Upper lobe of left lung (tissue), 4 donors: ENCODE measurements around the gene GSAP.

ENCODE experiments used
- POLR2A ChIP-seq, 4 donors: fragments of 450-650 bp; IDR thresholded peaks; one replicate each; pipeline ENCODE4 v1.5.1; 2016 to 2017; ENCODE audit warnings: antibody characterized with exemption in 4 of 4, mild to moderate bottlenecking in 2 of 4
- TF ChIP-seq, protein P1 (sequence below), 6 experiments: fragments of 450-650 bp in 4 of 6; fragments of 200-600 bp in 2 of 6; sonication (generic) in 2 of 6; IDR thresholded peaks; one replicate each; pipeline ENCODE4 v1.5.1; 2016 to 2019; ENCODE audit warnings: antibody characterized with exemption in 6 of 6

- TF ChIP-seq POLR2A (IDR thresholded peaks at IDR 0.05), result no peak
- TF ChIP-seq, protein P1, sequence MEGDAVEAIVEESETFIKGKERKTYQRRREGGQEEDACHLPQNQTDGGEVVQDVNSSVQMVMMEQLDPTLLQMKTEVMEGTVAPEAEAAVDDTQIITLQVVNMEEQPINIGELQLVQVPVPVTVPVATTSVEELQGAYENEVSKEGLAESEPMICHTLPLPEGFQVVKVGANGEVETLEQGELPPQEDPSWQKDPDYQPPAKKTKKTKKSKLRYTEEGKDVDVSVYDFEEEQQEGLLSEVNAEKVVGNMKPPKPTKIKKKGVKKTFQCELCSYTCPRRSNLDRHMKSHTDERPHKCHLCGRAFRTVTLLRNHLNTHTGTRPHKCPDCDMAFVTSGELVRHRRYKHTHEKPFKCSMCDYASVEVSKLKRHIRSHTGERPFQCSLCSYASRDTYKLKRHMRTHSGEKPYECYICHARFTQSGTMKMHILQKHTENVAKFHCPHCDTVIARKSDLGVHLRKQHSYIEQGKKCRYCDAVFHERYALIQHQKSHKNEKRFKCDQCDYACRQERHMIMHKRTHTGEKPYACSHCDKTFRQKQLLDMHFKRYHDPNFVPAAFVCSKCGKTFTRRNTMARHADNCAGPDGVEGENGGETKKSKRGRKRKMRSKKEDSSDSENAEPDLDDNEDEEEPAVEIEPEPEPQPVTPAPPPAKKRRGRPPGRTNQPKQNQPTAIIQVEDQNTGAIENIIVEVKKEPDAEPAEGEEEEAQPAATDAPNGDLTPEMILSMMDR (IDR thresholded peaks at IDR 0.05), result no peak
These were observed 41.6 kb upstream of the GSAP start for GRCh38 chr7:77457779-77458178.
